ENCODE results near the gene KCNJ9. TPM values are rescaled to one million over a fixed set of nuclear protein-coding genes. Genes with fewer than 3 reads are reported as not detected.

The KCNJ9 gene
- total RNA-seq, 6 experiments from 2014 or later = not detected

- Histone ChIP-seq H3K27me3 (no peaks in the 10 kb centered on the region), H3K27ac (peak overlapping the region in 2 of 3 donors; percentile 17 to 86), H3K4me3 (no peak overlapping the region), H3K9me3 (no peaks in the 10 kb centered on the region), H3K36me3 (peaks cover 0 to 14% (median 6%) of the 10 kb centered on the region in 4 donors), H3K4me1 (peaks cover 0 to 60% (median 27%) of the 10 kb centered on the region in 4 donors)
- WGBS (ENCODE audit: insufficient coverage, low coverage, low lambda C conversion rate, missing lambda C conversion rate) = 30% methylated on average over 4 of the region's 4 CpGs
- ATAC-seq (no peak), DNase-seq (no peak)
- no peak for TF ChIP-seq POLR2A (IDR thresholded peaks at IDR 0.05)
- no peak for TF ChIP-seq CTCF (IDR thresholded peaks at IDR 0.05)
- intact Hi-C loops (cut with DNase I) = no loop called here
Observed at GRCh38 chr1:160094291-160094625, 12.9 kb downstream of the KCNJ9 start.

- Histone ChIP-seq H3K4me1 (peaks cover 0 to 62% (median 28%) of the 10 kb centered on the region in 4 donors), H3K9me3 (no peaks in the 10 kb centered on the region)
- DNase-seq = no peak
Observed at GRCh38 chr1:160094806-160095205, 13.5 kb downstream of the KCNJ9 start.

GRCh38 chr1:160095382-160096105 lies 14.2 kb downstream of the KCNJ9 start:
- intact Hi-C loops (cut with DNase I) = no loop called here
- H3K36me3 ChIP-seq = peaks cover 0 to 14% (median 6%) of the 10 kb centered on the region in 4 donors
- H3K27ac ChIP-seq = peak overlapping the region; percentile 67 to 86 (median 70)
- TF ChIP-seq POLR2A (IDR thresholded peaks at IDR 0.05) = no peak
- TF ChIP-seq CTCF (IDR thresholded peaks at IDR 0.05) = no peak
- H3K9me3 ChIP-seq = no peaks in the 10 kb centered on the region
- H3K4me1 ChIP-seq = peaks cover 0 to 65% (median 28%) of the 10 kb centered on the region in 4 donors
- WGBS (ENCODE audit: insufficient coverage, low coverage, low lambda C conversion rate, missing lambda C conversion rate) = 50% methylated on average over 2 of the region's 4 CpGs
- DNase-seq (peak in 1 of 3 donors; percentile 69), ATAC-seq (peak in 2 of 4 donors; percentile 6 to 7)
- H3K4me3 ChIP-seq = no peak overlapping the region
- H3K27me3 ChIP-seq = no peaks in the 10 kb centered on the region

More at GRCh38 chr1:160094806-160095205, 13.5 kb downstream of the KCNJ9 start:
- Histone ChIP-seq H3K36me3 (peaks cover 0 to 14% (median 6%) of the 10 kb centered on the region in 4 donors), H3K27ac (peak overlapping the region in 2 of 3 donors; percentile 17 to 86), H3K27me3 (no peaks in the 10 kb centered on the region), H3K4me3 (no peak overlapping the region)
- no peak for ATAC-seq
- intact Hi-C loops (cut with DNase I) = no loop called here
- TF ChIP-seq POLR2A (IDR thresholded peaks at IDR 0.05) (no peak), CTCF (IDR thresholded peaks at IDR 0.05) (no peak)
- 91% methylated on average over 4 of the region's 14 CpGs for WGBS (ENCODE audit: insufficient coverage, low coverage, low lambda C conversion rate, missing lambda C conversion rate)

- ATAC-seq = peak in 3 of 4 donors; percentile 8 to 32 (median 19)
- TF ChIP-seq CTCF (IDR thresholded peaks at IDR 0.05) (no peak), POLR2A (IDR thresholded peaks at IDR 0.05) (peak; percentile 46)
- DNase-seq = peak; percentile 56 to 79 (median 76)
- H3K9me3 ChIP-seq = no peaks in the 10 kb centered on the region
- H3K27me3 ChIP-seq = no peaks in the 10 kb centered on the region
- peaks cover 0 to 13% (median 5%) of the 10 kb centered on the region in 4 donors for H3K36me3 ChIP-seq
- intact Hi-C loops (cut with DNase I) = no loop called here
- peak overlapping the region; percentile 67 to 86 (median 70) for H3K27ac ChIP-seq
- peak overlapping the region in 2 of 3 donors; percentile 74 to 81 for H3K4me3 ChIP-seq
- H3K4me1 ChIP-seq = peaks cover 0 to 75% (median 28%) of the 10 kb centered on the region in 4 donors
- 16% methylated on average over 2 of the region's 4 CpGs for WGBS (ENCODE audit: insufficient coverage, low coverage, low lambda C conversion rate, missing lambda C conversion rate)
Observed at GRCh38 chr1:160096274-160097116, 15.2 kb downstream of the KCNJ9 start.

Data from right lobe of liver (tissue), 6 donors.